T47D (cell line): ENCODE data around the gene CD69.
"Not testable (repeated sequence)": the region's sequence is repeated elsewhere in the genome, so short reads cannot be mapped to it uniquely, and the experiment has no call there.

Source experiments
- DNase-seq, 2 experiments: peaks; one replicate each; pipeline versions ENCODE4 v3.0.0 to v3.0.0-alpha.2; 2011 to 2012; ENCODE audit warnings: low read depth in 1 of 2, low spot score in 1 of 2
- JUND ChIP-seq: IDR thresholded peaks from 2 replicates; pipeline ENCODE4 v1.6.1; 2012; ENCODE audit warnings: low read depth
- in situ Hi-C: cut with HindIII; loops from 2 replicates; pipeline ENCODE4 v1.10.0; 2016; ENCODE audit warnings: low sequenced_read_pairs, low pct_unique_long_range_greater_than_20kb

CD69 gene

DNA sequence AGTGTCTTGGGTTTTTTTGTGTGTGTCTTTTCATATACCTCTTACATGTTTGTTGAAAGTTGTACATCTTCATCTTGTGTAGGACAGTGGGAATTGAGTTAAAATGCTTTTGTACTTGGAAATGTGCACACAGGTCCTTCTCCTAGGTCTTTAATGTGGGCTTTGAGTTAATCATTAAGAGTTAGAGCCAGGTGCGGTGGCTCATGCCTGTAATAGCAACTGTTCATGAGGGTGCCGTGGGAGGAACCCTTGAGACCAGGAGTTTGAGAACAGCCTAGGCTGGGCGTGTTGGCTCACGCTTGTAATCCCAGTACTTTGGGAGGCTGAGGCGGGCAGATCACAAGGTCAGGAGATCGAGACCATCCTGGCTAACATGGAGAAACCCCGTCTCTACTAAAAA, 41.7 kb downstream of the CD69 start:
- no peak for TF ChIP-seq JUND
- no peak for DNase-seq
- in situ Hi-C loops: no loop called here

DNA sequence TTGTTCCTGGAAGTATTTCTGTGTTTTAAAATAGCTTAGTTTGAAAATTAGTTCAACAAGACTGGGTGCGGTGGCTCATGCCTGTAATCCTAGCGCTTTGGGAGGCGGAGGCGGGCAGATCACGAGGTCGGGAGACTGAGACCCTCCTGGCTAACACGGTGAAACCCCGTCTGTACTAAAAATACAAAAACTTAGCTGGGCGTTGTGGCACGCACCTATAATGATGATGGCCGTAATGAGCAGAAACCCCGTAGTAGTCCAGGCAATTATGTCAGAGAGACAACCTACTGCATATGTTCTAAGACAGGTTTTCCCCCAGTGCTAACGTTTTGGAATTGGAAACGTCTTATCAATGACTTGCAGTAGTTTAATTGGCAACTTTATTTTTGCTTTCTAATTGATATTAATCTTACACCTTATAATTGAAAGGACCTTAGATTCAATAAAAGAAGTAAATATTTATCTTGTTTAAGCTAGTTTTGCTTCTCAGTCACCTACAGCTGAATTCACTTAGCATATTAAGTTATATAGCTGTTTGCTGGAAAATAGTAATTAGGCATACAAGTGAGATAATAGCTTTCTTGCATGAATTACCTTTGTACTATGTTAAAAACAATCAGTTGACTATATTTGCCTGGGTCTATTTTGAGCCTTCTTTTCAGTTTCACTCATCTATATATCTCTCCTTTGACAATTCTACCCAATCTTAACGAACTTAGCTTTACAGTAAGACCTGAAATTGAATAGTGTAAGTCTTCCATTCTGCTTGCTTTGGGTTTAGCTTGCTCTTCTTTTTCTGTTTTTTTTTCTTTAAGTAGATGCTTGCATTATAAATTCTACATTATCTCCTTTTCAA, 43.4 kb downstream of the CD69 start:
- no peak for DNase-seq
- in situ Hi-C loops: no loop called here
- no peak for TF ChIP-seq JUND

DNA sequence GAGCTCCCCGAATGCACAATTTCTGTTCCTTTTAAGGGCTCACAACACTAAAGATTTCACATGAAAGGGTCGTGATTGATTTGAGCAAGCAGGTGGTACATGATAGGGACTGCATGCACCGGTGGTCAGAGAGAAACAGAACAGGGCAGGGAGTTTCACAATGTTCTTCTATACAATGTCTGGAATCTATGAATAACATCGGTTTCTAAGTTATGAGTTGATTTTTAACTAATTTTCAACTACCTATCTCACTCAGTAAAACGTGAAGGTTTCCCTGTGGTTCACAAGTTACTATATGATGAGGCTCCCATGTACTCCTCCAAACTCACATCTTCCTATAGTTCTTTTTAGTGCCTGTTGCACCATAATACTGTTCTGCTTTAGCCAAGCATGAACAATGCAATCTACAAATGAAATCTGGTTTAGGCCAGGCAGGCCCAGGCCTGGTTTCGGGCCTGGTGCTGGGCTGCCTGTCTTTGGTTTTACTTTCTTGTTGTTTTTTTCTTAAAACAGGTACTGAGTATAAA, 47.6 kb downstream of the CD69 start:
- in situ Hi-C loops, DNase-seq: not testable (repeated sequence)

DNA sequence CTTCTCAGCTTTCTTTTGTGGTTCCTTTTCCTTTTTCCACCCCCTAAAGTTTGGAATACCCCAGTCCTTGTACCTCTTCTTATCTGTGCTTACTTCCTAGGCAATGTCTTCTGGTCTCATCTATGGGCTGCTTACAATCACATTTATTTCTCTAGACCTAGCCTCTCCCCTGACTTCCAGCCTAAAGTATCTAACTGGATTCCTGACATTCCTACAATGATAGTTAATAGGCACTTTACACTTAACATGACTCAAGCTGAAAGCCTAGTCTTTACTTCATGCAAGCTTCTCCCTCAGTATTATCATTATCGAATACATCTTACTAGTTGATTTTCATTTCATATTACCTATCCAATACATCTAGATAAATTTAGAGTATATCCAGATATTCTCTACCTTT, 49.0 kb downstream of the CD69 start:
- no peak for DNase-seq
- in situ Hi-C loops: no loop called here
- TF ChIP-seq JUND: no peak

DNA sequence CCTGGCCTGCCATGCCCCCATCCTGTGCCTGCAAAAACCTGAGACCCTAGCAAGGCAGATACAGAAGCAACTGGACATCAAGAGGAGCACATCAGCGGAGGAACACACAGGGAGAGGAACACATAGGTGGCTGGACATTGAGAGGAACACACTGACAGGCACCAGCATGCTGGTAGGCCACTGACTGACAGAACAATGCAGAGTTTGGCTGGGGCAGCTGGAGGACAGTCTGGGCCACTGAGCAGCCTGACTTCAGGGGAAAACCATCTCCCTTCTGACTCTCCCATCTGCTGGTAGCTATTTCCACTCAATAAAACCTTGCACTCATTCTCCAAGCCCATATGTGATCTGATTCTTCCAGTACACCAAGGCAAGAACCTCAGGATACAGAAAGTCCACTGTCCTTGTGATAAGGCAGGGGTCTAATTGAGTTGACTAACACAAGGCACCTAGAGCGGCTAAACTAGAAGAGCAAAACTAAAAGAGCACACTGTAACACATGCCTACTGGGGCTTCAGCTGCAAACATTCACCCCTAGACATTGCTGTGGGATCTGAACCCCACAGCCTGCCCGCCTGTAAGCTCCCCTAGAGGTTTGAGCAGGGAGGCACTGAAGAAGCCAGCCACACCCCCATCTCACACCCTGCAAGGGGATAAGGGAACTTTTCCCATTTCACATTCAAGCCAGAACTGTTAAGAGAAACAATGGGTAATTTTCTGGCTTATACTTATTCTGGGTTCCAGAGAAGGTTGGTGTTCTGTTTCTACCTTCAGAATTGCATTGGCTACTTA, 49.9 kb downstream of the CD69 start:
- no peak for DNase-seq
- TF ChIP-seq JUND: no peak
- in situ Hi-C loops: no loop called here

DNA sequence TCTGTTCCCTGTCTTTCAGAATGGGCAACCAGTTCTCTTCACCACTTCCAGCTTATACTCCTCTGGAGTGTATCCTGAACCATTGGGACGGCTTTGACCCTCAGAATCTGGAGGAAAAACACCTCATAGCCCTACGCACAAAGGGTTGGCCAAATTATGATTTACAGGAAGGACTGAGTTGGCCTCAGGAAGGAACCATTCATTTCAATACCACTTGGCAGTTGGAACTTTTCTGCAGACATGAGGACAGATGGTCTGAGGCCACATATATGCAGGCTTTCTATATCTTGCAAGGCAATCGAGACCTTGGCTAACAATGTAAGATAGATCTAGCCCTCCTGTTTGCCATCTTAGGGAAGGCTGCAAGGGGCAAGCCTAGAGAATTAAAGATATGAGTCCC, 51.8 kb downstream of the CD69 start:
- no peak for DNase-seq
- in situ Hi-C loops: no loop called here
- no peak for TF ChIP-seq JUND

DNA sequence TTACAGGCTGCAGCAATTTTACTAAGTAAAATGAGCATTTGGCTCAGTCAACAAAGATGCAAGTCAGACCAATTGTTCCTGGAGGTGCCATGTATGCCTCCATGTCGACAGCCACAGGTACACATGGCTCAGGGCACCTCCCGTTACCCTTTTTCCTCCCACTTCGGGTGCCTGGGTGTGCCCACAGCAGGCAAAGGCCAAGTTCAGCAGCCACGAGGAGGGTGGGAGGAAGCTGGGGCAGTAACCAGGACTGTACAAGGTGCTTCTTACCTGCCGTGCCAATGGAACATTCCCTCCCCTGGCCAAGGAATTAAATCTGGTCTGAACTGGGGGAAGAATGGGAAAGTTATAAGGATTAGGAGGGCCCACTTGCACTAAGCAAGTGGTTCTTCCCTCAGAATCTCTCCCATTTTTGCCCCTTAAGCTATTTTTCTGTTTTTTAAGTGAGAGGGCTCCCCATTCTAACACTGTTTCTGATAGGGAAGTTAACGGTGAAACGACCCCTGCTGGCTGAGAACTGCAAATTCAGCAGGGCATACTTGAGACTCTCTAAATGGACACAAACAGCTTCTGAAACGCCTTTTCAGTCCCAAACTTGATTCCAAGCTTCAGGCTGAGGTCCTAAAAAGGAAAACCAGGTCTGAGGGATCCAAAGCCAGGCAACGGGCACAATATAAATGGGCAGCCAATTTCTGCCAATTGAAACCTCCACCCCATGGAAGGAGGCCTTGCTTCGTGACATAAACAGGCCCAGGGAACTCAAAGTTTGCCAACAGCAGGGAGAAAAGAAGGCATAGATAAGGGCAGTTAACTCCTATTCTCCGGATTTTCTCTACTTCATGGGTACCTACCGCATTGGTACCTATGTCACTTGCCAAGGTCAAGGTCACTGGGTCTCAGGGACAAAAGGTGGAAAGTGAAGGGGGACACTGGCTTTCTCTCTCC, 52.6 kb downstream of the CD69 start:
- in situ Hi-C loops: no loop called here
- no peak for TF ChIP-seq JUND
- peak in 1 of 2 experiments; percentile 42 for DNase-seq

DNA sequence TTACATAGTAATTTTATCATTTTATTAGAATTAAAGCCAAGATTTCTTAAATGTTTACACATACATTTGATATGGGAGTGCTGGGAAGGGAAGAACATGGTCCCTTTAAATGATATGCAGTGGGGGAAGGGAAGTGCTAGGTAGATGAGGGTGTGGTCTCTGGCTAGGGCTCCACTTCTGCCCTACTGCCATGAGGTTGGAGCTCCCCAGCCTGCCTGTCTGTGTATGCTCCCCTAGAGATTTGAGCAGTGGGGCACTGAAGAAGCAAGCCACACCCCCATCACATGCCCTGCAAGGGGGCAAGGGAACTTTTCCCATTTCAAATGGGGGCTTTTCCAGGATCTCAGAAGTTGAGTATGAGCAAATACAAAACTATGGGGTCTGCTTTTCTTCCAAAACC, 53.3 kb downstream of the CD69 start:
- no peak for DNase-seq
- in situ Hi-C loops: no loop called here
- no peak for TF ChIP-seq JUND

DNA sequence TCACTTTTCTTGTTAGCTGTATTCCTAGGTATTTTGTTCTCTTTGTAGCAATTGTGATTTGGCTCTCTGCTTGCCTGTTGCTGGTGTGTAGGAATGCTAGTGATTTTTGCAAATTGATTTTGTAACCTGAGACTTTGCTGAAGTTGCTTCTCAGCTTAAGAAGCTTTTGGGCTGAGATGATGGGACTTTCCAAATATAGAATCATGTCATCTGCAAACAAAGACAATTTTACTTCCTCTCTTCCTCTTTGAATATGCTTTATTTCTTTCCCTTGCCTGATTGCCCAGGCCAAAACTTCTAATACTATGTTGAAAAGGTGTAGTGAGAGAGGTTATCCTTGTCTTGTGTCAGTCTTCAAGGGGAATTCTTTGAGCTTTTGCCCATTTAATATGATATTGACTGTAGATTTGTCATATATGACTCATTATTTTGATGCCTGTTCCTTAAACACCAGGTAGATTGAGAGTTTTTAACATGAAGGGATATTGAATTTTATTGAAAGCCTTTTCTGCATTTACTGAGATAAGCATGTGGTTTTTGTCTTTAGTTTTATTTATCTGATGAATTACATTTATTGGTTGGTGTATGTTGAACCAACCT, 54.5 kb downstream of the CD69 start:
- TF ChIP-seq JUND: no peak
- no peak for DNase-seq
- in situ Hi-C loops: no loop called here

DNA sequence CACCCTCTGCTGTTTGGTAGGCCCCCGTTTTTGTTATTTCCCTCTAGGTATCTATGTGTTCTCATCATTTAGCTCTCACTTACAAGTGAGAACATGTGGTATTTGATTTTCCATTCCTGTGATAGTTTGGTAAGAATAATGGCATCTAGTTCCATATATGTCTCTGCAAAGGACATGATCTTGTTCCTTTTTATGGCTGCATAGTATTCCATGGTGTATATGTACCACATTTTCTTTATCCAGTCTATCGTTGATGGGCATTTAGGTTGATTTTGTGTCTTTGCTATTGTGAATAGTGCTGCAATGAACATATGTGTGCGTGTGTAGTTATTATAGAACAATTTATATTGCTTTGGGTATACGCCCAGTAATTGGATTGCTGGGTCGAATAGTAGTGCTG, 56.1 kb downstream of the CD69 start:
- in situ Hi-C loops, DNase-seq: not testable (repeated sequence)
